GM19455 (cell line): ENCODE results near the gene TREH.
A peak's percentile ranks its signal among the peaks of the same experiment; 100 is the strongest.

ENCODE experiments used
- ATAC-seq: cut with Tn5 transposase; IDR thresholded peaks from one replicate; pipeline ENCODE4 v1.9.1; 2021; ENCODE audit not compliant: unreplicated experiment

Gene TREH

GRCh38 chr11:118670063-118670462 lies 9.4 kb downstream of the TREH start:
- no peak for ATAC-seq

GRCh38 chr11:118666371-118666770 lies 13.1 kb downstream of the TREH start:
- no peak for ATAC-seq

- ATAC-seq: no peak
These were observed 15.5 kb downstream of the TREH start for GRCh38 chr11:118663902-118664301.

GRCh38 chr11:118663381-118663780 lies 16.1 kb downstream of the TREH start:
- no peak for ATAC-seq

- ATAC-seq: no peak
These were observed 16.8 kb downstream of the TREH start for GRCh38 chr11:118662401-118663271.

GRCh38 chr11:118661425-118662301 lies 17.8 kb downstream of the TREH start:
- ATAC-seq: no peak

GRCh38 chr11:118660681-118661424 lies 18.6 kb downstream of the TREH start:
- no peak for ATAC-seq

- no peak for ATAC-seq
These were observed 19.3 kb downstream of the TREH start for GRCh38 chr11:118659953-118660680.

GRCh38 chr11:118659314-118659952 lies 20.0 kb downstream of the TREH start:
- peak; percentile 68 for ATAC-seq

GRCh38 chr11:118658429-118659313 lies 20.8 kb downstream of the TREH start:
- ATAC-seq: no peak

- no peak for ATAC-seq
These were observed 21.6 kb downstream of the TREH start for GRCh38 chr11:118657709-118658428.

- ATAC-seq: no peak
These were observed 22.2 kb downstream of the TREH start for GRCh38 chr11:118657238-118657637.

GRCh38 chr11:118656563-118657165 lies 22.8 kb downstream of the TREH start:
- ATAC-seq: no peak

GRCh38 chr11:118655486-118656190 lies 23.8 kb downstream of the TREH start:
- ATAC-seq: no peak

GRCh38 chr11:118653684-118654390 lies 25.6 kb downstream of the TREH start:
- no peak for ATAC-seq

- no peak for ATAC-seq
These were observed 26.7 kb downstream of the TREH start for GRCh38 chr11:118652681-118653181.

GRCh38 chr11:118651820-118652219 lies 27.6 kb downstream of the TREH start:
- ATAC-seq: no peak
